SK-N-MC (cell line): Measurements from ENCODE around the gene HECTD4.
A peak's percentile ranks its signal among the peaks of the same experiment; 100 is the strongest.

ENCODE experiments used
- DNase-seq: peaks from one replicate; pipeline ENCODE4 v3.0.0-alpha.2; 2011; ENCODE audit warnings: low read depth, low spot score
- H3K27ac ChIP-seq: fragments of 200-600 bp; sonication (generic); 2 replicates; pipeline ENCODE4 v1.5.1; 2016; ENCODE audit warnings: mixed run types
- H3K36me3 ChIP-seq: fragments of 200-600 bp; sonication (generic); 2 replicates; pipeline ENCODE4 v1.6.1; 2017; ENCODE audit warnings: antibody characterized with exemption, low read length, mixed read lengths; ENCODE audit not compliant: insufficient read depth
- H3K4me3 ChIP-seq: fragments of 200-600 bp; sonication (generic); 2 replicates; pipeline ENCODE4 v1.5.1; 2016
- H3K9ac ChIP-seq: fragments of 200-600 bp; sonication (generic); 2 replicates; pipeline ENCODE4 v1.8.0; 2017; ENCODE audit warnings: mixed run types, mixed read lengths; ENCODE audit not compliant: insufficient read length
- H3K9me3 ChIP-seq: fragments of 200-600 bp; sonication (generic); 2 replicates; pipeline ENCODE4 v1.6.1; 2017; ENCODE audit warnings: low read depth, mild to moderate bottlenecking, antibody characterized with exemption, low read length, moderate library complexity, mixed read lengths
- EZH2 ChIP-seq: fragments of 200-600 bp; sonication (generic); IDR thresholded peaks from one replicate; pipeline ENCODE4 v1.6.1; 2017; ENCODE audit warnings: antibody characterized with exemption
- FOXP2 ChIP-seq: optimal IDR thresholded peaks from 2 replicates; pipeline ENCODE3; 2011; ENCODE audit warnings: mild to moderate bottlenecking, moderate library complexity; ENCODE audit not compliant: insufficient read depth; ENCODE audit errors: extremely low read length, control extremely low read depth
- POLR2AphosphoS5 ChIP-seq: IDR thresholded peaks from 2 replicates; pipeline ENCODE4 v1.6.1; 2012; ENCODE audit warnings: mild to moderate bottlenecking, low read depth, low read length, borderline replicate concordance

HECTD4 gene, protein sequence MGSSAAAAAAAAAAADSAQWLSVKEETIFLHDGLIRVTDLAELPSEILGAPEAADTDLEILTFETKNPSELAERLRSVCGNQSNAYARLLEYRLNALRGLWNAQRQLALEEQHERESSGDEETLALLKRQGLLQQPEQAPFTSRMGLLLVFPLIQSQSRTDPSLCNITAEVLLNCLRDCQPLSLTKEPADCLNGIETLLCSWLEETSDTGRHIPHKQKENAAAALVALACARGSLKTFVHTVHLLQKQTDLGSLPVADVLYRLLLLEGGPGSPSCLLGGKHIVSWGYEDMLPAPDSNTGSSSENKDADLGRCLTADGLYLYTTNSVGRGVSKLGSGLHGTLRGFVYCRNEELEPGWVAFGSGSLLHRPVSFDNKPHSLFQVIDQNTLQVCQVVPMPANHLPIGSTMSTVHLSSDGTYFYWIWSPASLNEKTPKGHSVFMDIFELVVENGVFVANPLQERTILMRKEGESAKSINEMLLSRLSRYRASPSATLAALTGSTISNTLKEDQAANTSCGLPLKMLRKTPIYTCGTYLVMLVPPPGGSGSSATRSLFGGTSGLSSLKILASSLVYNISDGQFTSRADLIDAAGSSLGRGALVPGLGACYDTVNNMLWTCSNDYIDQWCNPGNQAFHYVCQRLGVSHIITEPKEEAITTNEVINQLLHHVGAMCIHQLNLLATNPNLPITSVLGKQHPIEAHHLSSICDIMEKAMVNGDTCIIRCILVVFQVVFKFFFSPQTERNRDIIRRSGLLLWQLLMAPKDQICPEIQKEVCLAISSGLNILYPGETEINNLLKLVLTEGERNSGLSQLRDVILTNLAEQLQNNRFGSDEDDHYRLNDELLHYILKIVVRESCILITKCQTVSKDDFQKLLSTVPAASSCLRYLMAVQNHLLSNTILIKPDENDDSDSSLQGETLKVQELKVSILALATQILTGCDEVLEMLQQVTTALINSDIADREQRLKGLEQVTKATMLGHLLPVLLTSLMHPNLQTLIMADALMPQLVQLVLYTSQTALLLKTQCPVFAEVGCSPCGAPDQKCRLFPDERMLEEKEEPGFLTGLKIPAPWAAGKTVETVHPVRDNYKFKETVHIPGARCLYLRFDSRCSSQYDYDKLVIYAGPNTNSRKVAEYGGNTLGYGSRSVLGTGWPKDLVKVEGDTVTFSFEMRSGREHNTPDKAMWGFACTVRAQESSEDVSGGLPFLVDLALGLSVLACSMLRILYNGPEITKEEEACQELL (N-terminal part only)

DNA sequence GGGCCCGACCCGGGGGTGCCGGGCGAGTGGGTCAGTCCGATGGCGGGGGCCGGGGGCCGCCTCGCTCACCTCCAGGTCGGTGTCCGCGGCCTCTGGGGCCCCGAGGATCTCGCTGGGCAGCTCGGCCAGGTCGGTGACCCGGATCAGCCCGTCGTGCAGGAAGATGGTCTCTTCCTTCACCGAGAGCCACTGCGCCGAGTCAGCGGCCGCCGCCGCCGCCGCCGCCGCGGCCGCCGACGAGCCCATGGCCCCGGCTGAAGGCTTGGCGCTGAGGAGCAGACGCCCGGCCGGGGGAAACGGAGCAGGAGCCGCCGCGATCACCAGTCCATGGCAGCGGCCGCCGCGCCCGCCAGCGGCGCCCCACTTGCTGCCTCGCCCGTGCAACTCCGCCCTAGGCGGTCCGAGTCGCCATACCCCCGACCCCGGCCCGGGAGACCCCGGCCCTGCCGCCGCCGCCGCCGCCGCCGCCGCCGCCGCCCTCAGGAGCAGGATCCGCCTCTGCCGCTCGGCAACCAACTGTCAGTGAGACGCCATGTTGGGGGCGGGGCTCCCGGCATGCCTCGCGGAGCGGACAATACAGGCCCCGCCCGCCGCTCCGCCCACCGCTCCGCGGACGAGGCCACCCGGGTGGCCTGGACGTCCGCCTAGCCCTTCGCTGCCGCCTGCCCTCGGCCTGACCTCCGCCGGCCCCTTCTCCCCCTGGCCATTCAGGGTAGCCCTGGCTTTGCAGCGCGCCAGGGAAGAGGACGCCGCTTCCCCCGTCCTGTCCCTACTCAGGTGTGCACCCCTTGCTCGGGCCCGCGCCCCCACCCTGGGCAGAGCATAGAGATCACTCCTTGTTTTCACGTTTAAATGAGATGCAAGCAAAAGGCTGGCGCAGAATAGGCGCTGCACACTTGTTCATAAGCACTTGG lies at the start of gene HECTD4:
Gene HECTD4 (minus strand): TSS at position 549 of the 914 bp plus-strand sequence. CDS start 303 bp downstream, at position 246.
- Histone ChIP-seq H3K4me3 (peak within 1 kb of the TSS; percentile 96), H3K27ac (peak within 1 kb of the TSS; percentile 92), H3K9ac (peak within 1 kb of the TSS; percentile 86), H3K36me3 (peaks cover 6% of the 10 kb centered on the region; the same call in 1 of the 2 replicates), H3K9me3 (no peaks in the 10 kb centered on the region)
- no peak for TF ChIP-seq FOXP2
- peak; percentile 86 for TF ChIP-seq POLR2AphosphoS5
- no peak for DNase-seq

DNA sequence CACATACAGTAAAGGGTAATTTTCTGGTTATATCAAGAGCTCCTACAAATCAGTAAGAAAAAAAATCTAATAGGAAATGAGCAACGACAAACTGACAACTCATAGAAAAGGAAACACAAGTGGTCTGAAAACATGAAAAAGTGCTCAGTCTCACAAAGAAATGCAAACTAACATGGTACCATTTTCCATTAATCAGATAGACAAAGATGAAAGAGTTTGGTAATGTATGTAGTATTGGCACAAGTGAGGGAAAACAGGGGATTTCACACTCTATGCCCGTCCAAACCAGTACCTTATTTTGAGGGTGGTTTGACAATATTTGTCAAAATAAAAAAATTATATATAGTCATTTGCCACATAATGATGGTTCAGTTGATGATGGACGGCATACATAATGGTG lies 49.7 kb upstream of the HECTD4 start:
- H3K9ac ChIP-seq, result no peak overlapping the region
- H3K27ac ChIP-seq, result peak overlapping the region; percentile 33; the same call in 1 of the 2 replicates
- no peak for DNase-seq
- no peak overlapping the region for H3K4me3 ChIP-seq
- peaks cover 8% of the 10 kb centered on the region; the same call in 1 of the 2 replicates for H3K36me3 ChIP-seq
- TF ChIP-seq POLR2AphosphoS5 (no peak), EZH2 (no peak), FOXP2 (no peak)
- H3K9me3 ChIP-seq, result no peaks in the 10 kb centered on the region

DNA sequence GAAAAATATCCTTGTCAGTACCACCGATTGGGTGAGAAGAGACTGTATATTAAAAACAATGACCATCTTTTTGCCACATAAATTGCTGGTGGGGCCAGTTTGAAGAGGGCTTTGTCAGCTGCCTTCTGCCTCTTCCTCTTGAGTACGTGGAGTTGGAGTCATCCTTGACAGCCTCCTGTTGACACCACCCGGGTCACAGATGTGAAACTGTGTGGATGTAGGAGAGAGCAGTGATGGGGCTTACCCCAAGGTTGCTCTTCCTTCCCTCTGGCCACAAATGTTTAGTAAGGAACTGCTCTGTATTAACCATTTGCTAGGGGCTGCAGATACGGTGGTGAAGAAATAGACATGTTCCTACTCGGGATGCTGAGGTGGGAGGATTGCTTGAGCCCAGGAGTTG lies 48.7 kb upstream of the HECTD4 start:
- Histone ChIP-seq H3K9me3 (no peaks in the 10 kb centered on the region), H3K36me3 (peaks cover 11% of the 10 kb centered on the region), H3K27ac (no peak overlapping the region), H3K9ac (no peak overlapping the region), H3K4me3 (no peak overlapping the region)
- no peak for DNase-seq
- no peak for TF ChIP-seq POLR2AphosphoS5
- no peak for TF ChIP-seq FOXP2
- no peak for TF ChIP-seq EZH2

DNA sequence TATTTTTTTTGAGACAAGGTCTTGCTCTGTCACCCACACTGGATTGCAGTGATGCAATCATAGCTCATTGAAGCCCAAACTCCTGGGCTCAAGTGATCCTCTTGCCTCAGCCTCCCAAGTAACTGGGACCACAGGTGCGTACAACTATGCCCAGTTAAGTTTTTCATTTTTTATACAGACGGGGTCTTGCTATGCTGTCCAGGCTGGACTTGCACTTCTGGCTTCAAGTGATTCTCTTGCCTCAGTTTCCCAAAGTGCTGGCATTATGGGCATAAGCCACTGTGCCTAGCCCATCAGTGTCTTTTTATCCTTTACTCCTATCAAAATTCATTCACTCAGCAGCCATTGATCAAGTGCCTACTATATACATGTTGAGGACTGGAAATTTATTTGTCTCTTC lies 45.5 kb upstream of the HECTD4 start:
- no peak overlapping the region for H3K27ac ChIP-seq
- H3K9ac ChIP-seq, result no peak overlapping the region
- no peaks in the 10 kb centered on the region for H3K9me3 ChIP-seq
- TF ChIP-seq POLR2AphosphoS5 (no peak), EZH2 (no peak), FOXP2 (no peak)
- DNase-seq, result no peak
- no peak overlapping the region for H3K4me3 ChIP-seq
- H3K36me3 ChIP-seq, result peaks cover 14% of the 10 kb centered on the region

DNA sequence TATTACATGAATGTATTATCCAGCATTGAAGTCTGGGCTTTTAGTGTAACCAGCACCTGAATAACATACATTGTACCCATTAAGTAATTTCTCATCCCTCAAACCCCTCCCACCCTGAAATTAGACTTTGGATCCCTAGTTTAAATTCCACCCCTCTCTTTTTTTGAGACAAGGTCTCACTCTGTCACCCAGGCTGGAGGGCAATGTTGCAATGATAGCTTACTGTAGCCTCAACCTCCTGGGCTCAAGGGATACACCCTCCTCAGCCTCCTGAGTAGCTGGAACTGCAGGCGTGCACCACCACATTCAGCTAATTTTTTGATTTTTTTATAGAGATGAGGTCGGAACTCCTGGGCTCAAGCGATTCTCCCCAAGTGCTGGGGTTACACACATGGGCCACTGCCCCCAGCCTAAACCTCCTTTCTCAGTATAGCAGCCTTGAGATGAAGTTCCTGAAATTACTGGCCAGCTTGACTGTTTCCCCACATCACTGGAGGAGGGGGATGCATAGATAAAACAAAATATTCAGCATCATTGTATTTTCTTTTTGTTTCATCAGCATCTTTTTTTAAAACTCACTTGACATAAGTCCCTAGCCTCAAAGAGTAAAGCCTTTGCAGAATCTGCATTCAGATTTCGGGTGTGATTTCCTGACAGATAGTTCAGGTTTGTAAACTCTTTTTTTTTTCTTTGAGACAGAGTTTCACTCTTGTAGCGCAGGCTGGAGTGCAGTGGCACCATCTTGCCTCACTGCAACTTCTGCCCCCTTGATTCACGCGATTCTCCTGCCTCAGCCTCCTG lies 43.6 kb upstream of the HECTD4 start:
- no peak overlapping the region for H3K4me3 ChIP-seq
- TF ChIP-seq FOXP2, result no peak
- H3K9ac ChIP-seq, result no peak overlapping the region
- H3K27ac ChIP-seq, result no peak overlapping the region
- H3K9me3 ChIP-seq, result no peaks in the 10 kb centered on the region
- DNase-seq, result no peak
- H3K36me3 ChIP-seq, result peaks cover 16% of the 10 kb centered on the region

DNA sequence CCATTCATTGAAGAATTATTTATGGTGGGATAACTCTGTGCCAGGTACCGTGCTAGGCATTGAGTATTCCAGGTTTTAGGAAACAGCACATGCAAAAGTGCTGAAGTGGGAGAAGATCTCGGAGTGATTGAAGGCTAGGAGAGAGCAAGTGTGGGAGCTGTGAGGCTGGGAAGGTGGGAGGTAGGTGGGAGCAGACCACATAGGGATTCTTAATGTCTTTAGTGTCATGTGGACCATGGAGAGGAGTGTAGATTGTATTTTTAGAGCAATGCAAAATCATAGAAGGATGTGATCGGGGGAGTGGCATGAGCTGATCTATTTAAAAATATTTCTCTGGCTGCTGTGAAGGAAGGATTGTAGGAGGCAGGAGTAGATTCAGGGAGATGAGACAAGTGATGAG lies 41.9 kb upstream of the HECTD4 start:
- Histone ChIP-seq H3K27ac (no peak overlapping the region), H3K4me3 (no peak overlapping the region), H3K9ac (no peak overlapping the region), H3K9me3 (no peaks in the 10 kb centered on the region), H3K36me3 (peaks cover 13% of the 10 kb centered on the region)
- TF ChIP-seq EZH2, result no peak
- no peak for TF ChIP-seq POLR2AphosphoS5
- TF ChIP-seq FOXP2, result no peak
- DNase-seq, result no peak

DNA sequence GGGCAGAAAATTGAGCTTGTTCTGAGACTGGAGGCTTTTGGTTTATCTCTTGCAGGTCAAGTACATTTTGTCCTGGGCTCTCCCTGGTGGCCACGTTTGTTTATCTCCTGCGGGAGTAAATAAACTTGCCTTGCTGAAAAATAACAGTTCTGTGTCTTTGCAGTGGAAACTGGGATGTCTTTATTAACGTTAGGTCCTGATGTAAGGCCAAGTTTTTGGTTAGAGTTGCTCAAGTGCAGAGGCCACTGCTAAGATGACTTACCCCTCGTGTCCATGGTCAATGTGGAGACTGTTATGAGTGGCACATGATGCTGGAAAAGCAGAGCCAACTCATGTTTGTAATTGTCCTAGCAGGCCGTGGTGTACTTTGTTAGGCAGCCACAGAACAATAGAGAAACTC lies 40.3 kb upstream of the HECTD4 start:
- no peak for TF ChIP-seq EZH2
- no peak for TF ChIP-seq FOXP2
- TF ChIP-seq POLR2AphosphoS5, result no peak
- Histone ChIP-seq H3K36me3 (peaks cover 13% of the 10 kb centered on the region), H3K4me3 (no peak overlapping the region), H3K9ac (no peak overlapping the region), H3K9me3 (no peaks in the 10 kb centered on the region), H3K27ac (no peak overlapping the region)
- DNase-seq, result no peak
